GM12874 (cell line): ENCODE data around the gene CD99L2.

Source experiments
- TF ChIP-seq, protein P1 (sequence below): IDR thresholded peaks from 2 replicates; pipeline ENCODE4 v1.5.1; 2011; ENCODE audit warnings: low read depth, mild to moderate bottlenecking, control low read depth, low read length, moderate library complexity; ENCODE audit not compliant: insufficient read depth

Gene CD99L2

DNA sequence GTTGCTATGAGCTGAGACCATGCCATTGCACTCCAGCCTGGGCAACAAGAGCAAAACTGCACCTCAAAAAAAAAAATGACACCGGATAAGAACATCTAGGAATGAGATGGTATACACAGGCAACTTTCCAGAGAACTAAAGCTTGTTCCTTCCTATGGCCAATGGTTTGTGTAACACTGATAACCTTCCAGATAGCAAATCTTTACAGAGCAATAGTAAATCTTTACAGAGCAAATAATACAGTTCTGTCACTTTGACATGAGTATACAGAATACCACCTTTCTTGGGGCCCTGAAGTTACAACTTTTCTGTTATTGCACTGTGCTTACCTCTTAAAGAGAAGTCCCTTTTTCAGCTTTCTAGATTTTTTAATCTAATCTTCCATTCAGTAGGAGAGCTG lies 91.6 kb downstream of the CD99L2 start:
- TF ChIP-seq, protein P1, sequence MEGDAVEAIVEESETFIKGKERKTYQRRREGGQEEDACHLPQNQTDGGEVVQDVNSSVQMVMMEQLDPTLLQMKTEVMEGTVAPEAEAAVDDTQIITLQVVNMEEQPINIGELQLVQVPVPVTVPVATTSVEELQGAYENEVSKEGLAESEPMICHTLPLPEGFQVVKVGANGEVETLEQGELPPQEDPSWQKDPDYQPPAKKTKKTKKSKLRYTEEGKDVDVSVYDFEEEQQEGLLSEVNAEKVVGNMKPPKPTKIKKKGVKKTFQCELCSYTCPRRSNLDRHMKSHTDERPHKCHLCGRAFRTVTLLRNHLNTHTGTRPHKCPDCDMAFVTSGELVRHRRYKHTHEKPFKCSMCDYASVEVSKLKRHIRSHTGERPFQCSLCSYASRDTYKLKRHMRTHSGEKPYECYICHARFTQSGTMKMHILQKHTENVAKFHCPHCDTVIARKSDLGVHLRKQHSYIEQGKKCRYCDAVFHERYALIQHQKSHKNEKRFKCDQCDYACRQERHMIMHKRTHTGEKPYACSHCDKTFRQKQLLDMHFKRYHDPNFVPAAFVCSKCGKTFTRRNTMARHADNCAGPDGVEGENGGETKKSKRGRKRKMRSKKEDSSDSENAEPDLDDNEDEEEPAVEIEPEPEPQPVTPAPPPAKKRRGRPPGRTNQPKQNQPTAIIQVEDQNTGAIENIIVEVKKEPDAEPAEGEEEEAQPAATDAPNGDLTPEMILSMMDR, result no peak

GRCh38 chrX:150805736-150806135 lies 92.7 kb downstream of the CD99L2 start:
- TF ChIP-seq, protein P1, result no peak

DNA sequence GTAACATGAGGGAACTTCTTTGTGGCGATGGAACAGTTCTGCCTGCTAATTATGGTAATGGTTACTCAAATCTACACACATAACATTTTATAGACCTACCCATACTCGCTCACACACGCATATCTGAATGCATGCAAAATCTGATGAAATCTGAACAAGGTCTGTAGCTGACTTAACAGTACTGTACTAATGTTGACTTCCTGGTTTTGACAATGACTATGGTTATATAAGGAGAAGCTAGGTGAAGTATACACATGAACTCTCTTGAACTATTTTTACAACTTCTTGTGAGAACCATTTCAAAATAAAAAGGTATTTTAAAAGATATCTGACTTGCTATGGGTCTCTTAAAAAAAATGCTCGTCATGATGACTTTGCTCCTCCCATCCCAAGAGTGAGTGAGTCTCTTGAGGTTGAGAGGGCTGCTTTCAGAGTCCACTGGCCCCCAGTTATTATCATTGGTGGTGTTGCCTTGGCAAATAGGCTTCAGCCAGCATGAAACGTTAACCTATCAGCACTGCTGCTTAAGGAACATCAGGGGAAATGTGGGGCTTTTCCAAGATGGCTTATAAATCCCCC lies 105.4 kb downstream of the CD99L2 start:
- TF ChIP-seq, protein P1, result no peak

DNA sequence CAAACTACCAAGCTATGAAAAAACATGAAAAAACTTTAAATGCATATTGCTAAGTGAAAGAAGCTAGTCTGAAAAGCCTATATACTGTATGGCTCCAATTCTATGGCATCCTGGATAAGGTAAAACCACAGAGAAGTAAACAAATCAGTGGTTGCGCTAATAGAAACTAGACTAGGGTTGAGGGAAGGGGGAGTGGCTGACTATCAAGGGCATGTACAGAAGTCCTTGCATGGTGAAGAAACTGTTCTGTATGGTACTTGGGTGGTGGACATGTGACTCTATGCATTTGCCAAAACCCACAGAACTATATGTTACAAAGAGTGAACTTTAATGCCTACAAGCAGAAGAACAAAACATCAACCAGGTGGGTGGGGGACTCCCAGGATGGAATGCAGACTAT lies 108.4 kb downstream of the CD99L2 start:
- TF ChIP-seq, protein P1, result no peak

- TF ChIP-seq, protein P1, result no peak
Measured at GRCh38 chrX:150781677-150782076, 116.8 kb downstream of the CD99L2 start.

- TF ChIP-seq, protein P1, result no peak
Measured at GRCh38 chrX:150779385-150779784, 119.1 kb downstream of the CD99L2 start.

DNA sequence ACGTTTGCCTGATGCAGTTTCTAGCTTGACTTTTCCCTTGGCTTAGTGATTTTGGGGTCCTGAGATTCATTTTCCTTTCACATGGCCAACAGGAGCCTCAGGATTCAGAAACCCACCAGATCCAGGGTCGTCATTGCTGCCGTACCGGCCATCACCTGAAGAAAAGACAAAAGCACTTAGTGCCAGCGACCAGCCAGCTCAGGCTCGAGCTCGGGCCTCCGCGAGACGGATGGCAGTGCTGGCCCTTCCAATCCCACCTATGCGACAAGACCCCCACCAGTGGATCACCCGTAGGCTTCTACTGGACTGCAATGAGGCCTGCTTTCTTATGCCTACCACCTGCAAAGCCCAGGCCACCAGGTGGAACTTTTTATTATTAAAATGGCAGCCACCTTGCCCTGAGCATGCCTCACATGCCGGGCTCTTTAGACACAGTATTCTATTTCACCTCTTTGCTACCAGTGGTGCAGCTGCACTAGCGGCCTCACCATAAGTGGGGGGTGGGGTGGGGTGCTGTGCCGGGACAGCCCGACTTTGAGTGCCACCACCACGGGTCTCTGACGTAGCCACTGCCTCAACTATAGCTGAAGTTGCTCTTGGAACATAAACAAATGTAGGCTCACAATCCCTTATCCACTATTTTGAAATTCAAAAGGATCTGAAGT lies 121.0 kb downstream of the CD99L2 start:
- TF ChIP-seq, protein P1, result no peak
